PC-3 (cell line): Measurements from ENCODE around the gene MAPK8.

Experiments
- CTCF ChIP-seq: fragments of 300-600 bp; sonication (generic); conservative IDR thresholded peaks from 2 replicates; pipeline ENCODE4 v1.5.1; 2017; ENCODE audit warnings: antibody characterized with exemption, low read depth, mild to moderate bottlenecking, low read length
- EZH2 ChIP-seq: fragments of 300-600 bp; sonication (generic); IDR thresholded peaks from one replicate; pipeline ENCODE4 v1.6.1; 2017; ENCODE audit warnings: antibody characterized with exemption, mild to moderate bottlenecking, low read length; ENCODE audit not compliant: unreplicated experiment

DNA sequence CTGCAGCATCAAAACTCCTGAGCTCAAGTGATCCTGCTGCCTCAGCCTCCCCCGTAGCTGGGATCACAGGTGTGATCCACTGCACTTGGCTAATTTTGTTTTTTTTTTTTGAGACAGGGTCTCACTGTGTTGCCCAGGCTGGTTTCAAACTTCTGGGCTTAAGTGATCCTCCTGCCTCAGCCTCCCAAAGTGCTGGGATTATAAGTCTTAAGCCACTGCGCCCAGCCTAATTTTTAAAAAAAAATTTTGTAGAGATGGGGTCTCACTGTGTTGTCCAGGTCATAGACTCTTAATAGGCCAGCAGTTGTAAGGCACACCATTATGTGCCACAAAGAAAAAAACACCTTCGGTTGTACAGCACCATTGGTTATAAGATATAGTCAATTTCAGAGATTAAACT lies 122.4 kb downstream of the MAPK8 start:
- TF ChIP-seq CTCF (no peak), EZH2 (no peak)
